RWPE2 (cell line): ENCODE data around the gene HIRA.
A peak's percentile ranks its signal among the peaks of the same experiment; 100 is the strongest.
"Not testable (repeated sequence)": the region's sequence is repeated elsewhere in the genome, so short reads cannot be mapped to it uniquely, and the experiment has no call there.

Experiments used
- ATAC-seq: fragments of 200-7000 bp; cut with Tn5 transposase; 3 replicates; pipeline ENCODE4 v1.9.1; 2021; ENCODE audit warnings: low read depth
- DNase-seq: peaks from one replicate; pipeline ENCODE4 v3.0.0-alpha.2; 2020; ENCODE audit warnings: low spot score
- H3K27ac ChIP-seq: fragments of 450-650 bp; 2 replicates; pipeline ENCODE4 v1.5.1; 2017; ENCODE audit warnings: mild to moderate bottlenecking; ENCODE audit not compliant: poor library complexity, severe bottlenecking
- H3K27me3 ChIP-seq: fragments of 250-450 bp; sonication (Bioruptor Pico); 2 replicates; pipeline ENCODE4 v1.5.1; 2021; ENCODE audit warnings: mild to moderate bottlenecking, moderate library complexity; ENCODE audit not compliant: insufficient read depth, poor library complexity, severe bottlenecking
- H3K36me3 ChIP-seq: fragments of 250-450 bp; sonication (Bioruptor Pico); 2 replicates; pipeline ENCODE4 v1.5.1; 2020; ENCODE audit warnings: low read depth, mild to moderate bottlenecking, moderate library complexity
- H3K4me1 ChIP-seq: fragments of 250-450 bp; sonication (Bioruptor Pico); 2 replicates; pipeline ENCODE4 v1.5.1; 2021; ENCODE audit warnings: mild to moderate bottlenecking, moderate library complexity; ENCODE audit not compliant: insufficient read depth, poor library complexity, severe bottlenecking
- H3K4me3 ChIP-seq: fragments of 250-450 bp; sonication (Bioruptor Pico); 2 replicates; pipeline ENCODE4 v1.5.1; 2021; ENCODE audit warnings: mild to moderate bottlenecking, moderate library complexity; ENCODE audit not compliant: severe bottlenecking
- H3K9me3 ChIP-seq: fragments of 250-450 bp; sonication (Bioruptor Pico); 2 replicates; pipeline ENCODE4 v1.5.1; 2021; ENCODE audit warnings: mild to moderate bottlenecking, moderate library complexity; ENCODE audit not compliant: severe bottlenecking
- TF ChIP-seq, protein P1 (sequence below): fragments of 450-650 bp; IDR thresholded peaks from one replicate; pipeline ENCODE4 v1.5.1; 2017; ENCODE audit warnings: mild to moderate bottlenecking, moderate library complexity; ENCODE audit not compliant: poor library complexity, severe bottlenecking

Gene HIRA

DNA sequence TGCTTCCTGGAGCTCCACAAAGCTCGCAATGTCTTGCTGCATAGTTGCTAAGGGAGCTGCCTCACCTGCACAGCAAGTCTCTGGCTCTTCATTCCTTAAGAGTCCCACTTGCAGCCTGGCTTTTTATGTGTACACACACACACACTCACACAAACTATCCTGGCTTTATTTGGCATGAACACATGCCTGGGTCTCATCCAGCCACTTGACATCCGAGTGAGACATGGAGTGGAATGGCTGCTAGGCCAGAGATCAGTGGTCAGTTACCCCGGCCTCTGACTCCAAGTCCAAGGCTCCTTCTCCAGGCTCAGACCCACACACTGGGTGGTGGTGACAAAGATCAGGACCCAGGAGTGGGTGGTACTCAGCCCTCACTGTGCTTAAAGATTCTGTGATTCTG is 102.1 kb downstream of the HIRA start:
- Histone ChIP-seq H3K27ac (no peak overlapping the region), H3K4me3 (no peak overlapping the region), H3K4me1 (no peaks in the 10 kb centered on the region), H3K36me3 (peaks cover 36% of the 10 kb centered on the region), H3K27me3 (no peaks in the 10 kb centered on the region), H3K9me3 (no peaks in the 10 kb centered on the region)
- TF ChIP-seq, protein P1, sequence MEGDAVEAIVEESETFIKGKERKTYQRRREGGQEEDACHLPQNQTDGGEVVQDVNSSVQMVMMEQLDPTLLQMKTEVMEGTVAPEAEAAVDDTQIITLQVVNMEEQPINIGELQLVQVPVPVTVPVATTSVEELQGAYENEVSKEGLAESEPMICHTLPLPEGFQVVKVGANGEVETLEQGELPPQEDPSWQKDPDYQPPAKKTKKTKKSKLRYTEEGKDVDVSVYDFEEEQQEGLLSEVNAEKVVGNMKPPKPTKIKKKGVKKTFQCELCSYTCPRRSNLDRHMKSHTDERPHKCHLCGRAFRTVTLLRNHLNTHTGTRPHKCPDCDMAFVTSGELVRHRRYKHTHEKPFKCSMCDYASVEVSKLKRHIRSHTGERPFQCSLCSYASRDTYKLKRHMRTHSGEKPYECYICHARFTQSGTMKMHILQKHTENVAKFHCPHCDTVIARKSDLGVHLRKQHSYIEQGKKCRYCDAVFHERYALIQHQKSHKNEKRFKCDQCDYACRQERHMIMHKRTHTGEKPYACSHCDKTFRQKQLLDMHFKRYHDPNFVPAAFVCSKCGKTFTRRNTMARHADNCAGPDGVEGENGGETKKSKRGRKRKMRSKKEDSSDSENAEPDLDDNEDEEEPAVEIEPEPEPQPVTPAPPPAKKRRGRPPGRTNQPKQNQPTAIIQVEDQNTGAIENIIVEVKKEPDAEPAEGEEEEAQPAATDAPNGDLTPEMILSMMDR, result no peak
- DNase-seq, result no peak
- no peak for ATAC-seq

DNA sequence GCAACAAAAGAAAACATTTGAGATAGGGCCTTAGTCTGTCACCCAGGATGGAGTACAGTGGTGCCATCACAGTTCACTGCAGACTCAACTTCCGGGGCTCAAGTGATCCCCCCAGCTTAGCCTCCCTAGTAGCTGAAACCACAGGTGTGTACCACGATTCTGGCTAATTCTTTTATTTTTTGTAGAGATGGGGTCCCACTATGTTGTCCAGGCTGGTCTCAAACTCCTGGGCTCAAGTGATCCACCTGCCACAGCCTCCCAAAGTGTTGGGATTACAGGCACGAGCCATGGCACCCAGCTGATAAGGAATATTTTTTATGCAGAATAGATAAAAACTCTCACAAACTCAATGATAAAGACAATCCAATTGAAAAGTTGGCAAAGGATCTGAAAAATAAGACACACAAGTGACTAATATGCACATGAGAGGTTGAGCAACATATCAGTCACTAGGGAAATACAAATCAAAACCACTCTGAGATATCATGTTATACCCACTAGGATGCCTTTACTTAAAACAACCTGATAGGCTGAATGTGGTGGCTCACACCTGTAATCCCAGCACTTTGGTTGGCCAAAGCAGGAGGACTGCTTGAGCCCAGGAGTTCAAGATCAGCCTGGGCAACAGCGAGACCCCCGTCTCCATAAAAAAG is 106.1 kb downstream of the HIRA start:
- TF ChIP-seq, protein P1, result no peak
- Histone ChIP-seq H3K27me3 (no peaks in the 10 kb centered on the region), H3K4me3 (no peak overlapping the region), H3K36me3 (peaks cover 14% of the 10 kb centered on the region), H3K27ac (no peak overlapping the region), H3K9me3 (peaks cover 2% of the 10 kb centered on the region), H3K4me1 (no peaks in the 10 kb centered on the region)
- peak; percentile 46; the same call in 1 of the 3 replicates for ATAC-seq
- no peak for DNase-seq

- not testable (repeated sequence) for H3K36me3 ChIP-seq, H3K27ac ChIP-seq, H3K9me3 ChIP-seq, DNase-seq, H3K4me3 ChIP-seq, H3K4me1 ChIP-seq, ATAC-seq, H3K27me3 ChIP-seq
These were observed 108.1 kb downstream of the HIRA start for GRCh38 chr22:19323420-19323819.

- Histone ChIP-seq H3K9me3 (peaks cover 18% of the 10 kb centered on the region), H3K36me3 (no peaks in the 10 kb centered on the region), H3K4me3 (no peak overlapping the region), H3K4me1 (no peaks in the 10 kb centered on the region), H3K27ac (no peak overlapping the region), H3K27me3 (no peaks in the 10 kb centered on the region)
- DNase-seq, result no peak
- TF ChIP-seq, protein P1, result no peak
- ATAC-seq, result no peak
These were observed 109.8 kb downstream of the HIRA start for GRCh38 chr22:19321757-19322156.

DNA sequence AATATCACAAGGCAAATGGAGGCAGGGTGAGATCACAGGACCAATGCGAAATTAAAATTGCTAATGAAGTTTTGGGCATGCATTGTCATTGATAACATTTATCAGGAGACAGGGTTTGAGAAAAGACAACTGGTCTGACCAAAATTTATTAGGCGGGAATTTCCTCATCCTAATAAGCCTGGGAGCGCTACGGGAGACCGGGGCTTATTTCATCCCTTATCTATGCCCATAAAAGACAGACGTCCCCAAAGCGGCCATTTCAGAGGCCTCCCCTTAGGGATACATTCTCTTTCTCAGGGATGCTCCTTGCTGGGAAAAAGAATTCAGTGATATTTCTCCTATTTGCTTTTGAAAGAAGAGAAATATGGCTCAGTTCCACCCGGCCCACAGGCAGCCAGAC is 111.4 kb downstream of the HIRA start:
- H3K4me1 ChIP-seq, H3K36me3 ChIP-seq, DNase-seq, H3K4me3 ChIP-seq, ATAC-seq, H3K27ac ChIP-seq, H3K27me3 ChIP-seq: not testable (repeated sequence)
- peaks cover 25% of the 10 kb centered on the region for H3K9me3 ChIP-seq

- no peak overlapping the region for H3K27ac ChIP-seq
- DNase-seq (no peak), ATAC-seq (no peak)
- no peaks in the 10 kb centered on the region for H3K4me1 ChIP-seq
- H3K27me3 ChIP-seq, result no peaks in the 10 kb centered on the region
- peaks cover 25% of the 10 kb centered on the region for H3K9me3 ChIP-seq
- H3K36me3 ChIP-seq, result no peaks in the 10 kb centered on the region
- TF ChIP-seq, protein P1, result no peak
- no peak overlapping the region for H3K4me3 ChIP-seq
These were observed 112.3 kb downstream of the HIRA start for GRCh38 chr22:19319281-19319680.
